PFSK-1 (cell line): ENCODE results near the gene KIAA2012.

ENCODE experiments used
- FOXP2 ChIP-seq: optimal IDR thresholded peaks from 2 replicates; pipeline ENCODE3; 2011; ENCODE audit warnings: borderline replicate concordance, control low read depth, inconsistent platforms; ENCODE audit not compliant: insufficient read depth; ENCODE audit errors: extremely low read length, extremely low read depth
- POLR2AphosphoS5 ChIP-seq: IDR thresholded peaks from 2 replicates; pipeline ENCODE4 v1.6.1; 2012; ENCODE audit warnings: low read depth, mild to moderate bottlenecking, control low read depth, low read length, moderate library complexity
- SIN3A ChIP-seq: IDR thresholded peaks from 2 replicates; pipeline ENCODE4 v1.6.1; 2012; ENCODE audit warnings: mild to moderate bottlenecking, low read length, moderate library complexity, borderline replicate concordance; ENCODE audit not compliant: insufficient read depth
- TAF1 ChIP-seq: IDR thresholded peaks from 2 replicates; pipeline ENCODE4 v1.6.1; 2012; ENCODE audit warnings: low read length, control low read depth, borderline replicate concordance; ENCODE audit not compliant: insufficient read depth
- TF ChIP-seq, protein P1 (sequence below), 2 experiments: IDR thresholded peaks; 2 replicates each; pipeline versions ENCODE4 v1.6.1 to v1.8.0; 2011 to 2012; ENCODE audit warnings: low read depth in 2 of 2, low read length in 2 of 2, control low read depth in 1 of 2, inconsistent platforms in 1 of 2, mild to moderate bottlenecking in 1 of 2, moderate library complexity in 1 of 2; ENCODE audit not compliant: insufficient read depth in 1 of 2

DNA sequence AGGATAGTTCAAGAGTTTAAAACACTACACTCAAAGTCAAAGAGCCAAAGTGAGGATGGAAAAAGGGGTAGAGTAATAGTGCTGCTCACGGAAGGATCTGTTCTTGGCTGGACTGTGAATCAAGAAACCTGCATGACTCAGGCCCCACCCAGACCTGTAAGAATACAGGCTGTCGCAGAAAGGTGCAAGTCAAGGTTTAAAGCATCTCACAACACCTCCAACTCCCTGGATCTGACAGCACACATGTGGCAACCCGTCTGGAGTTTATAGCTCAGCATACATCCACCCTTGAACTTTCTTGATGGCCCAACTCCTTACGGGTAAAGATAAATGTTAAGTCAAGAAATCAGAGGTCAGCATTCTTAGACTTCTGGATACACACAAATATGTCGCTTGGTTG, 6.3 kb downstream of the KIAA2012 start:
- TF ChIP-seq FOXP2 = no peak
- TF ChIP-seq SIN3A = no peak
- TF ChIP-seq POLR2AphosphoS5 = no peak
- no peak for TF ChIP-seq TAF1
- TF ChIP-seq, protein P1, sequence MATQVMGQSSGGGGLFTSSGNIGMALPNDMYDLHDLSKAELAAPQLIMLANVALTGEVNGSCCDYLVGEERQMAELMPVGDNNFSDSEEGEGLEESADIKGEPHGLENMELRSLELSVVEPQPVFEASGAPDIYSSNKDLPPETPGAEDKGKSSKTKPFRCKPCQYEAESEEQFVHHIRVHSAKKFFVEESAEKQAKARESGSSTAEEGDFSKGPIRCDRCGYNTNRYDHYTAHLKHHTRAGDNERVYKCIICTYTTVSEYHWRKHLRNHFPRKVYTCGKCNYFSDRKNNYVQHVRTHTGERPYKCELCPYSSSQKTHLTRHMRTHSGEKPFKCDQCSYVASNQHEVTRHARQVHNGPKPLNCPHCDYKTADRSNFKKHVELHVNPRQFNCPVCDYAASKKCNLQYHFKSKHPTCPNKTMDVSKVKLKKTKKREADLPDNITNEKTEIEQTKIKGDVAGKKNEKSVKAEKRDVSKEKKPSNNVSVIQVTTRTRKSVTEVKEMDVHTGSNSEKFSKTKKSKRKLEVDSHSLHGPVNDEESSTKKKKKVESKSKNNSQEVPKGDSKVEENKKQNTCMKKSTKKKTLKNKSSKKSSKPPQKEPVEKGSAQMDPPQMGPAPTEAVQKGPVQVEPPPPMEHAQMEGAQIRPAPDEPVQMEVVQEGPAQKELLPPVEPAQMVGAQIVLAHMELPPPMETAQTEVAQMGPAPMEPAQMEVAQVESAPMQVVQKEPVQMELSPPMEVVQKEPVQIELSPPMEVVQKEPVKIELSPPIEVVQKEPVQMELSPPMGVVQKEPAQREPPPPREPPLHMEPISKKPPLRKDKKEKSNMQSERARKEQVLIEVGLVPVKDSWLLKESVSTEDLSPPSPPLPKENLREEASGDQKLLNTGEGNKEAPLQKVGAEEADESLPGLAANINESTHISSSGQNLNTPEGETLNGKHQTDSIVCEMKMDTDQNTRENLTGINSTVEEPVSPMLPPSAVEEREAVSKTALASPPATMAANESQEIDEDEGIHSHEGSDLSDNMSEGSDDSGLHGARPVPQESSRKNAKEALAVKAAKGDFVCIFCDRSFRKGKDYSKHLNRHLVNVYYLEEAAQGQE (IDR thresholded peaks at IDR 0.05; ENCODE audit: insufficient read depth in 1 of 2, low read depth in 2 of 2, low read length in 2 of 2) = no peak
